H1 (cell line): ENCODE measurements around the gene RGL3. TPM values are rescaled to one million over a fixed set of nuclear protein-coding genes. Genes with fewer than 3 reads are reported as not detected.

Source experiments
- CTCF ChIA-PET: fragments of 300-600 bp; sonication (Branson Sonifier 250); formaldehyde crosslinking; loops from one replicate; lab custom pipeline; 2021; ENCODE audit not compliant: partially characterized antibody; lab: Charles Lee
- POLR2A ChIA-PET: fragments of 300-600 bp; sonication (Branson Sonifier 250); formaldehyde crosslinking; loops from one replicate; lab custom pipeline; 2021; ENCODE audit warnings: inconsistent platforms; ENCODE audit not compliant: partially characterized antibody; lab: Charles Lee
- DNase-seq, 2 experiments: peaks; one replicate each; pipeline versions ENCODE4 v3.0.0 to v3.0.0-alpha.2; 2010 to 2022; ENCODE audit warnings: low spot score in 2 of 2, low read depth in 1 of 2, mixed read lengths in 1 of 2
- FAIRE-seq: peaks from 2 replicates; lab custom pipeline; 2011; peaks lifted over from hg19 to GRCh38; lab: Jason Lieb, UNC
- H2AFZ ChIP-seq: 2 replicates; pipeline ENCODE4 v1.8.1; 2012; ENCODE audit warnings: low read length, inconsistent platforms
- H2AK5ac ChIP-seq: 2 replicates; pipeline ENCODE4 v1.6.1; 2013; ENCODE audit warnings: low read depth, low read length
- H2BK120ac ChIP-seq: replicated peaks from 2 replicates; pipeline ENCODE3; 2013; ENCODE audit warnings: low read depth, low read length, inconsistent platforms
- H2BK12ac ChIP-seq: 2 replicates; pipeline ENCODE4 v1.6.1; 2013; ENCODE audit warnings: low read depth, low read length
- H2BK15ac ChIP-seq: 2 replicates; pipeline ENCODE4 v1.6.1; 2013; ENCODE audit warnings: low read length
- H2BK20ac ChIP-seq: 2 replicates; pipeline ENCODE4 v1.6.1; 2013; ENCODE audit warnings: low read length
- H2BK5ac ChIP-seq: 2 replicates; pipeline ENCODE4 v1.6.1; 2013; ENCODE audit warnings: low read depth, low read length
- H3K14ac ChIP-seq: 2 replicates; pipeline ENCODE4 v1.6.1; 2013; ENCODE audit warnings: inconsistent platforms; ENCODE audit not compliant: insufficient read length
- H3K18ac ChIP-seq: 2 replicates; pipeline ENCODE4 v1.6.1; 2013; ENCODE audit warnings: low read length; ENCODE audit errors: extremely low read depth
- H3K23ac ChIP-seq: 2 replicates; pipeline ENCODE4 v1.6.1; 2013; ENCODE audit warnings: inconsistent platforms; ENCODE audit not compliant: insufficient read length
- H3K23me2 ChIP-seq: 2 replicates; pipeline ENCODE4 v1.6.1; 2013; ENCODE audit warnings: low read depth, low read length
- H3K27ac ChIP-seq: 2 replicates; pipeline ENCODE4 v1.6.1; 2011; ENCODE audit warnings: low read depth, low read length, inconsistent platforms
- H3K27me3 ChIP-seq, 4 experiments: replicated peaks in 1 of 4; 1 replicate in 1 of 4; 2 replicates in 3 of 4; pipeline versions ENCODE4 v1.6.1 to v1.8.1; 2011 to 2013; ENCODE audit warnings: low read length in 3 of 4, mild to moderate bottlenecking in 3 of 4, inconsistent platforms in 2 of 4, mixed read lengths in 2 of 4, moderate library complexity in 1 of 4; ENCODE audit not compliant: control insufficient read depth in 3 of 4, insufficient read depth in 3 of 4; ENCODE audit errors: extremely low read depth in 1 of 4
- H3K36me3 ChIP-seq, 4 experiments: 2 replicates each; pipeline versions ENCODE4 v1.6.1 to v1.8.1; 2011 to 2013; ENCODE audit warnings: mild to moderate bottlenecking in 4 of 4, low read length in 3 of 4, moderate library complexity in 2 of 4, control low read depth in 1 of 4, inconsistent platforms in 1 of 4; ENCODE audit not compliant: insufficient read depth in 4 of 4, control insufficient read depth in 2 of 4
- H3K4ac ChIP-seq: replicated peaks from 2 replicates; pipeline ENCODE3; 2013; ENCODE audit warnings: low read length, low read depth, mixed read lengths, inconsistent platforms; ENCODE audit not compliant: insufficient read length
- H3K4me1 ChIP-seq, 4 experiments: replicated peaks in 1 of 4; 1 replicate in 1 of 4; 2 replicates in 3 of 4; pipeline versions ENCODE4 v1.6.1 to v1.8.1; 2011 to 2013; ENCODE audit warnings: low read length in 3 of 4, inconsistent platforms in 2 of 4, mixed read lengths in 1 of 4; ENCODE audit not compliant: insufficient read depth in 4 of 4, control insufficient read depth in 3 of 4
- H3K4me2 ChIP-seq, 2 experiments: 2 replicates each; pipeline versions ENCODE4 v1.6.1 to v1.8.1; 2011 to 2013; ENCODE audit warnings: low read depth in 2 of 2, low read length in 2 of 2, control low read depth in 1 of 2, inconsistent platforms in 1 of 2, mild to moderate bottlenecking in 1 of 2; ENCODE audit not compliant: insufficient read depth in 1 of 2
- H3K4me3 ChIP-seq, 4 experiments: fragments of 200-600, 300-600 bp in 1 of 4; sonication (generic), shearing (Covaris generic), sonication (Bioruptor Twin) in 1 of 4; 2 replicates each; pipeline versions ENCODE4 v1.5.1 to v1.8.1; 2011 to 2016; ENCODE audit warnings: low read length in 4 of 4, low read depth in 3 of 4, control low read depth in 2 of 4, inconsistent platforms in 2 of 4, mild to moderate bottlenecking in 2 of 4, mixed read lengths in 1 of 4, moderate library complexity in 1 of 4; ENCODE audit not compliant: insufficient read depth in 2 of 4; ENCODE audit errors: extremely low read depth in 1 of 4
- H3K56ac ChIP-seq: replicated peaks from 2 replicates; pipeline ENCODE3; 2013; ENCODE audit warnings: low read depth, mild to moderate bottlenecking, mixed read lengths, low read length, inconsistent platforms; ENCODE audit not compliant: insufficient read length
- H3K79me1 ChIP-seq: 2 replicates; pipeline ENCODE4 v1.6.1; 2013; ENCODE audit warnings: low read depth, low read length, control low read depth
- H3K79me2 ChIP-seq, 2 experiments: 2 replicates each; pipeline versions ENCODE4 v1.6.1 to v1.8.1; 2012 to 2013; ENCODE audit warnings: low read length in 2 of 2, mild to moderate bottlenecking in 2 of 2, inconsistent platforms in 1 of 2; ENCODE audit not compliant: insufficient read depth in 2 of 2, control insufficient read depth in 1 of 2
- H3K9ac ChIP-seq, 4 experiments: replicated peaks in 1 of 4; 1 replicate in 1 of 4; 2 replicates in 3 of 4; pipeline versions ENCODE4 v1.6.1 to v1.8.1; 2011 to 2013; ENCODE audit warnings: low read depth in 3 of 4, low read length in 3 of 4, control low read depth in 2 of 4, mild to moderate bottlenecking in 2 of 4, moderate library complexity in 2 of 4, inconsistent platforms in 1 of 4; ENCODE audit errors: extremely low read depth in 1 of 4
- H3K9me3 ChIP-seq, 2 experiments: 2 replicates each; pipeline versions ENCODE4 v1.6.1 to v1.8.1; 2012 to 2013; ENCODE audit warnings: mild to moderate bottlenecking in 2 of 2, moderate library complexity in 2 of 2, control low read depth in 1 of 2, inconsistent platforms in 1 of 2, low read depth in 1 of 2, low read length in 1 of 2, mixed read lengths in 1 of 2; ENCODE audit not compliant: insufficient read depth in 2 of 2
- H4K20me1 ChIP-seq, 2 experiments: replicated peaks in 1 of 2; 2 replicates each; pipeline versions ENCODE3 to v1.8.1; 2011 to 2013; ENCODE audit warnings: inconsistent platforms in 2 of 2, low read length in 2 of 2, mild to moderate bottlenecking in 1 of 2; ENCODE audit not compliant: insufficient read depth in 2 of 2, control insufficient read depth in 1 of 2
- H4K5ac ChIP-seq: 2 replicates; pipeline ENCODE4 v1.6.1; 2013; ENCODE audit warnings: low read length, low read depth, mixed read lengths, inconsistent platforms; ENCODE audit not compliant: insufficient read length
- H4K8ac ChIP-seq: 2 replicates; pipeline ENCODE4 v1.8.0; 2013; ENCODE audit warnings: mild to moderate bottlenecking, moderate library complexity, low read length, inconsistent platforms; ENCODE audit not compliant: insufficient read depth; ENCODE audit errors: extremely low read depth
- H4K91ac ChIP-seq: replicated peaks from 2 replicates; pipeline ENCODE3; 2013; ENCODE audit warnings: low read length, mixed read lengths, inconsistent platforms; ENCODE audit not compliant: insufficient read length
- ASH2L ChIP-seq: fragments of 200-600, 300-600 bp; sonication (generic); IDR thresholded peaks from one replicate; pipeline ENCODE4 v1.7.1; 2017; ENCODE audit warnings: low read length
- EP300 ChIP-seq, 2 experiments: IDR thresholded peaks; 1 replicate in 1 of 2; 2 replicates in 1 of 2; pipeline ENCODE4 v1.6.1; 2011 to 2012; ENCODE audit warnings: low read depth in 2 of 2, low read length in 2 of 2, mild to moderate bottlenecking in 2 of 2, borderline replicate concordance in 1 of 2, inconsistent platforms in 1 of 2, moderate library complexity in 1 of 2
- KDM1A ChIP-seq: fragments of 200-600, 300-600 bp; sonication (generic); IDR thresholded peaks from 2 replicates; pipeline ENCODE4 v1.7.1; 2016; ENCODE audit warnings: mild to moderate bottlenecking, low read length, borderline replicate concordance
- SIN3A ChIP-seq, 2 experiments: IDR thresholded peaks in 1 of 2; conservative IDR thresholded peaks in 1 of 2; 2 replicates each; pipeline ENCODE4 v1.6.1; 2011 to 2012; ENCODE audit warnings: low read length in 2 of 2, improper control_type of control experiment in 1 of 2, low read depth in 1 of 2, mild to moderate bottlenecking in 1 of 2
- SIRT6 ChIP-seq: IDR thresholded peaks from one replicate; pipeline ENCODE4 v1.7.1; 2012; ENCODE audit warnings: low read length, inconsistent platforms
- SIX5 ChIP-seq: IDR thresholded peaks from 2 replicates; pipeline ENCODE4 v1.6.1; 2011; ENCODE audit warnings: mild to moderate bottlenecking, low read depth, low read length
- TEAD4 ChIP-seq: IDR thresholded peaks from 2 replicates; pipeline ENCODE4 v1.6.1; 2012; ENCODE audit warnings: low read depth, low read length, inconsistent platforms, mixed read lengths
- WGBS, 2 experiments: shearing (Covaris generic) in 1 of 2; methylation state at CpG; one replicate each; pipeline versions ENCODE4 v1.1.6 to v1.1.7; 2013 to 2015; ENCODE audit warnings: low lambda C conversion rate in 2 of 2, mixed read lengths in 2 of 2, inconsistent platforms in 1 of 2, low coverage in 1 of 2, missing lambda C conversion rate in 1 of 2; ENCODE audit not compliant: insufficient replicate concordance in 2 of 2, insufficient coverage in 1 of 2, insufficient read length in 1 of 2; ENCODE audit errors: extremely low coverage in 1 of 2, missing lambda C conversion rate in 1 of 2; 5-methylcytosine and 5-hydroxymethylcytosine counted together
- polyA plus RNA-seq, 7 experiments: library from polyadenylated mRNA; depleted of rRNA in 3 of 7; stranded (reverse) in 5 of 7; unstranded in 2 of 7; fragments of >200 nt in 5 of 7; fragments of 200-250 nt in 2 of 7; gene quantifications; 1 replicate in 5 of 7; 2 replicates in 1 of 7; 4 replicates in 1 of 7; pipeline versions ENCODE4 v1.2.1 to v1.2.3, GENCODE V29; 2011 to 2013; ENCODE audit warnings: missing spikeins in 2 of 7, mixed read lengths in 2 of 7
- total RNA-seq: library from RNA; stranded (reverse); fragmentation: NEBNext Ultra II Directional; extraction: Animal tissue kit (Norgen Biotek cat#: 25700); gene quantifications from 2 replicates; pipeline ENCODE4 v1.2.1, GENCODE V29; 2021
- TF ChIP-seq, protein P1 (sequence below), 3 experiments: IDR thresholded peaks; 1 replicate in 2 of 3; 2 replicates in 1 of 3; pipeline versions ENCODE4 v1.5.1 to v1.6.1; 2011; ENCODE audit warnings: low read length in 3 of 3, mild to moderate bottlenecking in 3 of 3, inconsistent platforms in 2 of 3, low read depth in 1 of 3, moderate library complexity in 1 of 3; ENCODE audit not compliant: insufficient read depth in 1 of 3; ENCODE audit errors: control extremely low read depth in 1 of 3

Gene RGL3
- total and polyA plus RNA-seq, 2 of the 8 experiments (the other 6 are each of a cell fraction or from before 2014, with no cell fraction given) = 36.9 to 40.9 TPM

DNA sequence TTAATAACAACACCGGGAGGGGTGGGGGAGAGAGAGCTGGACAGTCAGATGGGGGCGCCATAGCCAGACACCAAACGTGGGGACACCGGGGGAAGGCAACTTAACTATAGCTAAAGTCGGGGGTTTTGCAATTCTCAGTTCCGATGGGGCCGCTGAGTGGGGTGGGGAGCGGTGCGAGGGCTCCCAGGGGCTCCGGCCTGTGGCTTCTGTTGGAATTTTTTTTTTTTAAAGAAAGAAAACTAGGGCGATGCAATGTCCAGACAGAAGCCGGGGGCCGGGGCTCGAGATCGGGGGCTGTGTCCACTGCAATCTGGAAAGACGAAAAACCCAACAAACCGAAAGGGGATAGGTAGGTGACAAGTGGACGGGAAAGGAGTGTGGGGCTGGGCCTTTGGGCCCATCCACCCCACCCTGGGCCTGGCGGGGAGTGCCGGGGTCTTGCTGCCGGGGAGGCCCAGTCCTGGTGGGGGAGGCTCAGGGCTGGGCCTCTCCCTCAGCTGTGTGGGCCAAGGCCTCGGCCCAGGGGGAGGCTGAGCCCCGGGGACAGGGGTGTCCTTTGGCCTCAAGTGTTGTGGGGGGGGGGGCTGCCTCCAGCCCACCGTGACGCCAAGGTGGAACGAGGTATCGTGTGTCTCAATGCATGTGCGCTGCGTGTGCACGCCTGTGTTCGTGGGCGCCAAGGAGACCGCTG lies 33.7 kb upstream of the RGL3 start:
- no peak overlapping the region for H2BK120ac ChIP-seq
- no peak overlapping the region for H3K14ac ChIP-seq
- H3K27ac ChIP-seq = no peak overlapping the region
- H4K5ac ChIP-seq = no peak overlapping the region
- no peak overlapping the region for H3K56ac ChIP-seq
- no peak for DNase-seq
- peak overlapping the region in 1 of 4 experiments; percentile 36; a peak in 1 of 8 replicates for H3K4me3 ChIP-seq
- peak overlapping the region; percentile 99; the same call in 1 of the 2 replicates for H2BK12ac ChIP-seq
- peak overlapping the region; percentile 96 for H4K91ac ChIP-seq
- H2BK15ac ChIP-seq = no peak overlapping the region
- no peaks in the 10 kb centered on the region for H3K23me2 ChIP-seq
- WGBS, 2 experiments = 78% methylated on average over 30 of the region's 33 CpGs; no CpG with 5 or more reads in 1 of the 2 experiments
- 0 out of 2 replicates have a peak overlapping the region, but pooled peaks have one; percentile 91 for H2BK20ac ChIP-seq
- FAIRE-seq = no peak
- POLR2A ChIA-PET = interaction anchor here (0.6 to 2.7 kb wide), 12 partner anchors 10 to 931 kb away, joined by 3 to 14 read pairs (median 4); partner anchors contain the start of genes ELAVL3, ODAD3, PRKCSH and RGL3
- H3K4me2 ChIP-seq = no peak overlapping the region
- no peaks in the 10 kb centered on the region for H3K27me3 ChIP-seq
- no peak overlapping the region for H3K9ac ChIP-seq
- H2AFZ ChIP-seq = no peak overlapping the region
- no peak overlapping the region for H2AK5ac ChIP-seq
- no peak overlapping the region; the same call in 1 of the 2 replicates for H4K8ac ChIP-seq
- H3K79me1 ChIP-seq = no peaks in the 10 kb centered on the region
- H4K20me1 ChIP-seq = peaks cover 0 to 4% of the 10 kb centered on the region in 2 experiments
- peak overlapping the region; percentile 34; the same call in 1 of the 2 replicates for H3K18ac ChIP-seq
- H3K23ac ChIP-seq = no peak overlapping the region
- peak overlapping the region; percentile 97 for H2BK5ac ChIP-seq
- H3K4ac ChIP-seq = no peak overlapping the region
- H3K79me2 ChIP-seq = no peaks in the 10 kb centered on the region
- H3K9me3 ChIP-seq = no peaks in the 10 kb centered on the region
- peaks cover 2 to 21% (median 7%) of the 10 kb centered on the region in 4 experiments for H3K4me1 ChIP-seq
- CTCF ChIA-PET = interaction anchor here (0.6 to 2.3 kb wide), 20 partner anchors 10 to 301 kb away, joined by 3 to 22 read pairs (median 4); partner anchors contain the start of genes ELAVL3, EPOR and ODAD3
- H3K36me3 ChIP-seq = peaks cover 6 to 22% (median 17%) of the 10 kb centered on the region in 4 experiments; a peak in 5 of 8 replicates
- TF ChIP-seq EP300 (IDR thresholded peaks at IDR 0.05; ENCODE audit: borderline replicate concordance in 1 of 2, low read depth in 2 of 2, low read length in 2 of 2) (no peak), ASH2L (no peak), KDM1A (no peak), TEAD4 (no peak), SIRT6 (no peak), SIN3A (conservative IDR thresholded peaks at IDR 0.05 in 1 of 2, IDR thresholded peaks at IDR 0.05 in 1 of 2; ENCODE audit: low read depth in 1 of 2, low read length in 2 of 2) (no peak), SIX5 (no peak)
- TF ChIP-seq, protein P1, sequence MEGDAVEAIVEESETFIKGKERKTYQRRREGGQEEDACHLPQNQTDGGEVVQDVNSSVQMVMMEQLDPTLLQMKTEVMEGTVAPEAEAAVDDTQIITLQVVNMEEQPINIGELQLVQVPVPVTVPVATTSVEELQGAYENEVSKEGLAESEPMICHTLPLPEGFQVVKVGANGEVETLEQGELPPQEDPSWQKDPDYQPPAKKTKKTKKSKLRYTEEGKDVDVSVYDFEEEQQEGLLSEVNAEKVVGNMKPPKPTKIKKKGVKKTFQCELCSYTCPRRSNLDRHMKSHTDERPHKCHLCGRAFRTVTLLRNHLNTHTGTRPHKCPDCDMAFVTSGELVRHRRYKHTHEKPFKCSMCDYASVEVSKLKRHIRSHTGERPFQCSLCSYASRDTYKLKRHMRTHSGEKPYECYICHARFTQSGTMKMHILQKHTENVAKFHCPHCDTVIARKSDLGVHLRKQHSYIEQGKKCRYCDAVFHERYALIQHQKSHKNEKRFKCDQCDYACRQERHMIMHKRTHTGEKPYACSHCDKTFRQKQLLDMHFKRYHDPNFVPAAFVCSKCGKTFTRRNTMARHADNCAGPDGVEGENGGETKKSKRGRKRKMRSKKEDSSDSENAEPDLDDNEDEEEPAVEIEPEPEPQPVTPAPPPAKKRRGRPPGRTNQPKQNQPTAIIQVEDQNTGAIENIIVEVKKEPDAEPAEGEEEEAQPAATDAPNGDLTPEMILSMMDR (IDR thresholded peaks at IDR 0.05; ENCODE audit: control extremely low read depth in 1 of 3, insufficient read depth in 1 of 3, low read depth in 1 of 3, low read length in 3 of 3) = peak; percentile 28 to 50 (median 32); a peak in 3 of 4 replicates
